SU-DHL-6 (cell line): ENCODE data around the gene SORCS2.

Source experiments
- CTCF ChIP-seq: fragments of 200-600 bp; sonication (generic); IDR thresholded peaks from one replicate; pipeline ENCODE4 v1.5.1; 2017; ENCODE audit warnings: antibody characterized with exemption, mild to moderate bottlenecking, low read length, moderate library complexity; ENCODE audit not compliant: insufficient read depth, poor library complexity, severe bottlenecking
- EZH2phosphoT487 ChIP-seq: fragments of 200-600 bp; sonication (generic), shearing (Covaris generic); conservative IDR thresholded peaks from 2 replicates; pipeline ENCODE4 v1.6.1; 2018; ENCODE audit warnings: mild to moderate bottlenecking, antibody characterized with exemption, low read length, moderate library complexity, mixed read lengths

DNA sequence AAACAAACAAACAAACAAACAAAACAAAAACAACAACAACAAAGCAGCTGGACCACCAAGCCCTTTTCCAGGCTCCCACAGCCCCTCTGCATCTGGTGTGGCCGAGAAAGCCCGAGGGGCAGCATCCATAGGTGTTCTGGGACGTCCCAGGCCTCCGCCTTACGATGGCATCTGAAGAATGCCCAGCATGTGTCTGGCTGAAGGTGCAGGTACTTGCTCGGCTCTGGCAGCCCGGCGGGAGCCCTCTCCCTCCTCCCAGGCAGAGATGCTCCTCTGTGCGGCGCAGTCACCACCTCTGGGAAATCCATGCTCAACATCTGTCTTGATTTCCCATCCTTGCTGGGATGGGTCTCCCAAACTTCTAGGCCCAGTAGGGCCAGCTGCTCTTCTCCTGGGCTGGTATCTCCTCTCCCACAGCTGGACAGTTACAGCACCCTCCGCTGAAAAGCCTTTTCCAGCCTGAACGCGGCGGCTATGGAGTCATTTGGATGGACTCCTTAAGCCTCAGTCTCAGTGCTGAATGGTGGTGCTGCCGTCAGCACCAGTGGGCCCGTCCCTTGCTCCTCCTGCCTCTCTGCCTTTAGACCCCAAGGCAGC lies 238.1 kb downstream of the SORCS2 start:
- TF ChIP-seq CTCF = no peak
- no peak for TF ChIP-seq EZH2phosphoT487
